T-cell (primary cell): ENCODE results near the gene PLCL2. TPM values are rescaled to one million over a fixed set of nuclear protein-coding genes. Genes with fewer than 3 reads are reported as not detected.

Source experiments
- ATAC-seq, 4 experiments: fragments of 200-7000 bp in 3 of 4; fragments of 150-1000 bp in 1 of 4; cut with Tn5 transposase; replicated peaks in 1 of 4; 1 replicate in 3 of 4; 2 replicates in 1 of 4; pipeline ENCODE4 v1.10.0; 2021; ENCODE audit warnings: moderate library complexity in 3 of 4, mild to moderate bottlenecking in 2 of 4, moderate number of reproducible peaks in 1 of 4
- CTCF ChIA-PET, 2 donors: fragments of 300-600 bp; sonication (Branson Sonifier 250); formaldehyde crosslinking; loops; one replicate each; lab custom pipeline; 2022; ENCODE audit warnings: antibody characterized with exemption in 2 of 2; lab: Charles Lee
- POLR2A ChIA-PET, 2 donors: fragments of 300-600 bp; sonication (Branson Sonifier 250); formaldehyde crosslinking; loops; one replicate each; lab custom pipeline; 2022; ENCODE audit warnings: antibody characterized with exemption in 2 of 2; lab: Charles Lee
- DNase-seq, 35 experiments: peaks; one replicate each; pipeline versions ENCODE4 v3.0.0 to v3.0.0-alpha.2; 2013 to 2023
- H3K27ac ChIP-seq: one replicate; pipeline ENCODE4 v1.5.1; 2013; ENCODE audit warnings: low read length
- H3K27me3 ChIP-seq, 2 experiments: replicated peaks in 1 of 2; 1 replicate in 1 of 2; 2 replicates in 1 of 2; pipeline versions ENCODE4 v1.6.1 to v1.7.0; 2013; ENCODE audit warnings: low read length in 1 of 2, mixed read lengths in 1 of 2; ENCODE audit not compliant: control insufficient read depth in 2 of 2, insufficient read depth in 2 of 2; ENCODE audit errors: extremely low read depth in 1 of 2
- H3K36me3 ChIP-seq, 2 donors: 1 replicate in 1 of 2; 2 replicates in 1 of 2; pipeline versions ENCODE4 v1.6.1 to v1.7.0; 2013; ENCODE audit warnings: low read length in 1 of 2; ENCODE audit not compliant: control insufficient read depth in 2 of 2, insufficient read depth in 1 of 2; ENCODE audit errors: extremely low read depth in 1 of 2
- H3K4me1 ChIP-seq, 2 experiments: 1 replicate in 1 of 2; 2 replicates in 1 of 2; pipeline versions ENCODE4 v1.6.1 to v1.7.0; 2013; ENCODE audit warnings: low read length in 2 of 2, mixed read lengths in 1 of 2; ENCODE audit not compliant: insufficient read depth in 2 of 2, control insufficient read depth in 1 of 2; ENCODE audit errors: extremely low read depth in 1 of 2
- H3K4me3 ChIP-seq, 2 donors: 1 replicate in 1 of 2; 2 replicates in 1 of 2; pipeline versions ENCODE4 v1.5.1 to v1.7.0; 2013; ENCODE audit warnings: mild to moderate bottlenecking in 2 of 2, low read length in 1 of 2, moderate library complexity in 1 of 2; ENCODE audit not compliant: control insufficient read depth in 1 of 2; ENCODE audit errors: extremely low read depth in 1 of 2
- H3K9me3 ChIP-seq: 2 replicates; pipeline ENCODE4 v1.7.0; 2013
- H3K27ac Mint-ChIP-seq, 2 donors: one replicate each; pipeline ENCODE4 v1.8.0; 2020 to 2021; ENCODE audit warnings: mild to moderate bottlenecking in 2 of 2, mixed read lengths in 2 of 2
- H3K27me3 Mint-ChIP-seq, 2 donors: one replicate each; pipeline ENCODE4 v1.8.0; 2021 to 2022; ENCODE audit warnings: mixed read lengths in 2 of 2
- H3K36me3 Mint-ChIP-seq: one replicate; pipeline ENCODE4 v1.8.0; 2021; ENCODE audit warnings: mixed read lengths
- H3K4me1 Mint-ChIP-seq, 3 donors: one replicate each; pipeline ENCODE4 v1.8.0; 2020 to 2022; ENCODE audit warnings: mixed read lengths in 3 of 3, mild to moderate bottlenecking in 1 of 3
- H3K4me3 Mint-ChIP-seq, 3 donors: one replicate each; pipeline ENCODE4 v1.8.0; 2020 to 2022; ENCODE audit warnings: mild to moderate bottlenecking in 3 of 3, mixed read lengths in 3 of 3, moderate library complexity in 3 of 3
- H3K9me3 Mint-ChIP-seq, 3 donors: one replicate each; pipeline ENCODE4 v1.8.0; 2020 to 2022; ENCODE audit warnings: mixed read lengths in 3 of 3
- WGBS: methylation state at CpG from one replicate; pipeline ENCODE4 v1.1.5; 2013; ENCODE audit warnings: missing lambda C conversion rate; ENCODE audit not compliant: insufficient coverage; 5-methylcytosine and 5-hydroxymethylcytosine counted together
- total RNA-seq, 35 experiments: library from RNA in 6 of 35; stranded (reverse) in 6 of 35; fragments of 120-200 nt in 1 of 35; gene quantifications; one replicate each; pipeline versions ENCODE4 v1.2.1 to v1.2.4 and lab custom pipeline; 2013 to 2026

Gene PLCL2
- total RNA-seq, 5 donors from 2014 or later (not counting 1 experiment from before 2014, with no cell fraction given): 53.4 to 68.1 (median 60.9) TPM

GRCh38 chr3:16885593-16886302 is 993 bp downstream of the PLCL2 start:
- H3K36me3 ChIP-seq: no peaks in the 10 kb centered on the region
- peak in 2 of 35 experiments; percentile 15 to 31 for DNase-seq
- H3K27me3 Mint-ChIP-seq: no peaks in the 10 kb centered on the region
- H3K27ac ChIP-seq: peak overlapping the region; percentile 83
- H3K4me3 ChIP-seq: peak overlapping the region; percentile 93 to 98
- ATAC-seq: peak; percentile 21 to 33 (median 28)
- no peaks in the 10 kb centered on the region for H3K9me3 ChIP-seq
- peaks cover 24 to 35% of the 10 kb centered on the region in 2 experiments for H3K4me1 ChIP-seq
- peak overlapping the region; percentile 96 to 98 (median 98) for H3K4me3 Mint-ChIP-seq
- ChIA-PET CTCF (interaction anchor here in 1 of 2 donors (0.7 to 1.8 kb wide), 6 partner anchors 9 to 57 kb away, joined by 3 to 7 read pairs (median 4); no protein-coding TSS in a partner anchor), POLR2A (interaction anchor here in 1 of 2 donors (0.5 to 1.5 kb wide), 3 partner anchors 25 to 64 kb away, joined by 3 to 7 read pairs (median 4); no protein-coding TSS in a partner anchor)
- peaks cover 41 to 55% (median 55%) of the 10 kb centered on the region in 3 donors for H3K4me1 Mint-ChIP-seq
- H3K27me3 ChIP-seq: no peaks in the 10 kb centered on the region
- H3K9me3 Mint-ChIP-seq: no peaks in the 10 kb centered on the region
- no peaks in the 10 kb centered on the region for H3K36me3 Mint-ChIP-seq
- peak overlapping the region; percentile 98 for H3K27ac Mint-ChIP-seq
- 1% methylated on average over 8 of the region's 15 CpGs for WGBS

- ATAC-seq (peak in 3 of 4 experiments; percentile 4 to 17 (median 13)), DNase-seq (peak in 4 of 35 experiments; percentile 4 to 51 (median 25))
- 0% methylated on average over 1 of the region's 3 CpGs for WGBS
- Histone ChIP-seq H3K27me3 (no peaks in the 10 kb centered on the region), H3K36me3 (no peaks in the 10 kb centered on the region), H3K4me3 (peak overlapping the region; percentile 93 to 98), H3K27ac (peak overlapping the region; percentile 83), H3K9me3 (no peaks in the 10 kb centered on the region), H3K4me1 (peaks cover 29 to 40% of the 10 kb centered on the region in 2 experiments)
- Mint-ChIP-seq H3K4me3 (peak overlapping the region; percentile 96 to 98 (median 98)), H3K4me1 (peaks cover 47 to 61% (median 61%) of the 10 kb centered on the region in 3 donors), H3K9me3 (no peaks in the 10 kb centered on the region), H3K27ac (peak overlapping the region; percentile 98), H3K36me3 (no peaks in the 10 kb centered on the region), H3K27me3 (no peaks in the 10 kb centered on the region)
- ChIA-PET CTCF (interaction anchor here in 1 of 2 donors (0.9 to 1.8 kb wide), 4 partner anchors 14 to 58 kb away, joined by 3 to 7 read pairs (median 4); no protein-coding TSS in a partner anchor), POLR2A (interaction anchor here (0.5 to 1.5 kb wide), 4 partner anchors 25 to 64 kb away, joined by 3 to 7 read pairs (median 4); no protein-coding TSS in a partner anchor)
These were observed 1.5 kb downstream of the PLCL2 start for GRCh38 chr3:16886303-16886683.

GRCh38 chr3:16887130-16887529 is 2.4 kb downstream of the PLCL2 start:
- Mint-ChIP-seq H3K9me3 (no peaks in the 10 kb centered on the region), H3K27ac (peak overlapping the region; percentile 98), H3K4me1 (peaks cover 55 to 69% (median 69%) of the 10 kb centered on the region in 3 donors), H3K4me3 (peak overlapping the region; percentile 96 to 98 (median 98)), H3K27me3 (no peaks in the 10 kb centered on the region), H3K36me3 (no peaks in the 10 kb centered on the region)
- H3K36me3 ChIP-seq: no peaks in the 10 kb centered on the region
- no peaks in the 10 kb centered on the region for H3K27me3 ChIP-seq
- ChIA-PET CTCF (interaction anchor here in 1 of 2 donors (1.4 to 1.8 kb wide), 2 partner anchors 13 to 45 kb away, joined by 4 to 7 read pairs; no protein-coding TSS in a partner anchor), POLR2A (interaction anchor here in 1 of 2 donors (0.6 to 1.5 kb wide), 2 partner anchors 46 to 601 kb away, joined by 3 to 7 read pairs; no protein-coding TSS in a partner anchor)
- DNase-seq: no peak
- no peak for ATAC-seq
- H3K9me3 ChIP-seq: no peaks in the 10 kb centered on the region
- no CpG with 5 or more reads among the region's 1 CpG for WGBS
- peak overlapping the region; percentile 83 for H3K27ac ChIP-seq
- peak overlapping the region in 1 of 2 donors; percentile 93 for H3K4me3 ChIP-seq
- H3K4me1 ChIP-seq: peaks cover 29 to 46% of the 10 kb centered on the region in 2 experiments

- no peaks in the 10 kb centered on the region for H3K27me3 ChIP-seq
- no peak for ATAC-seq
- Mint-ChIP-seq H3K9me3 (no peaks in the 10 kb centered on the region), H3K27ac (peak overlapping the region; percentile 98), H3K4me1 (peaks cover 66 to 76% (median 75%) of the 10 kb centered on the region in 3 donors), H3K27me3 (no peaks in the 10 kb centered on the region), H3K4me3 (peak overlapping the region; percentile 96 to 98 (median 98)), H3K36me3 (no peaks in the 10 kb centered on the region)
- H3K36me3 ChIP-seq: no peaks in the 10 kb centered on the region
- POLR2A ChIA-PET: interaction anchor here (0.7 to 1.0 kb wide), 3 partner anchors 8 to 47 kb away, joined by 3 to 5 read pairs (median 4); no protein-coding TSS in a partner anchor
- peaks cover 28 to 49% of the 10 kb centered on the region in 2 experiments for H3K4me1 ChIP-seq
- WGBS: no CpG with 5 or more reads among the region's 3 CpGs
- peak overlapping the region; percentile 44 to 93 for H3K4me3 ChIP-seq
- H3K27ac ChIP-seq: peak overlapping the region; percentile 83
- DNase-seq: no peak
- H3K9me3 ChIP-seq: no peaks in the 10 kb centered on the region
- CTCF ChIA-PET: interaction anchor here in 1 of 2 donors (0.6 to 1.1 kb wide), 2 partner anchors 12 to 497 kb away, joined by 3 to 4 read pairs; no protein-coding TSS in a partner anchor
These were observed 3.6 kb downstream of the PLCL2 start for GRCh38 chr3:16888356-16888755.

- CTCF ChIA-PET: interaction anchor here in 1 of 2 donors (1.1 kb wide), 1 partner anchor 11 kb away, joined by 3 read pairs; no protein-coding TSS in a partner anchor
These were observed 4.2 kb downstream of the PLCL2 start for GRCh38 chr3:16888785-16889607.

More at GRCh38 chr3:16888785-16889607, 4.2 kb downstream of the PLCL2 start:
- H3K27ac Mint-ChIP-seq: peak overlapping the region; percentile 98
- Histone ChIP-seq H3K4me3 (peak overlapping the region; percentile 41 to 93), H3K36me3 (no peaks in the 10 kb centered on the region), H3K27ac (peak overlapping the region; percentile 83), H3K27me3 (no peaks in the 10 kb centered on the region), H3K4me1 (peaks cover 21 to 51% of the 10 kb centered on the region in 2 experiments), H3K9me3 (no peaks in the 10 kb centered on the region)
- H3K9me3 Mint-ChIP-seq: no peaks in the 10 kb centered on the region
- no peaks in the 10 kb centered on the region for H3K36me3 Mint-ChIP-seq
- H3K27me3 Mint-ChIP-seq: no peaks in the 10 kb centered on the region
- WGBS: 0% methylated on average over 2 of the region's 9 CpGs
- peak overlapping the region; percentile 96 to 98 (median 98) for H3K4me3 Mint-ChIP-seq
- H3K4me1 Mint-ChIP-seq: peaks cover 69 to 79% (median 76%) of the 10 kb centered on the region in 3 donors
- peak in 5 of 35 experiments; percentile 22 to 61 (median 29) for DNase-seq
- POLR2A ChIA-PET: interaction anchor here in 1 of 2 donors (0.6 to 1.0 kb wide), 3 partner anchors 7 to 48 kb away, joined by 3 to 4 read pairs (median 3); no protein-coding TSS in a partner anchor
- ATAC-seq: peak; percentile 41 to 45 (median 43)
